NCI-H510A (cell line): Measurements from ENCODE around the gene IRF4.
"Not testable (repeated sequence)": the region's sequence is repeated elsewhere in the genome, so short reads cannot be mapped to it uniquely, and the experiment has no call there.

Experiments
- DNase-seq: peaks from one replicate; lab custom pipeline; 2025; lab: John Stamatoyannopoulos, UW

The IRF4 gene

GRCh38 chr6:422433-423054 lies 31.0 kb downstream of the IRF4 start:
- DNase-seq = no peak

GRCh38 chr6:423055-423798 lies 31.7 kb downstream of the IRF4 start:
- no peak for DNase-seq

- no peak for DNase-seq
Measured at GRCh38 chr6:423799-424345, 32.3 kb downstream of the IRF4 start.

- no peak for DNase-seq
Measured at GRCh38 chr6:424741-425417, 33.3 kb downstream of the IRF4 start.

DNA sequence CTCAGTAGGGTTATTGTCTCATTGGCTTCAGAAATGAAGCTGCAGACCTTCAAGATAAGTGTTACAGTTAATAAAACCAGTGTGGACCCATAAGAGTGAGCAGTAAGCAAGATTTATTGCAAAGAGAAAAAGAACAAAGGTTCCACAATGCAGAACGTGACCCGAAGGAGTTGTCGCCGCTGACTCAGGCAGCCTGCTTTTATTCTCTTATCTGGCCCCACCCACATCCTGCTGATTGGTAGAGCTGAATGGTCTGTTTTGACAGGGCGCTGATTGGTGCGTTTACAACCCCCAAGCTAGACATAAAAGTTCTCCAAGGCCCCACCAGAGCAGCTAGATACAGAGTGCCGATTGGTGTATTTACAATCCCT lies 33.9 kb downstream of the IRF4 start:
- not testable (repeated sequence) for DNase-seq

DNA sequence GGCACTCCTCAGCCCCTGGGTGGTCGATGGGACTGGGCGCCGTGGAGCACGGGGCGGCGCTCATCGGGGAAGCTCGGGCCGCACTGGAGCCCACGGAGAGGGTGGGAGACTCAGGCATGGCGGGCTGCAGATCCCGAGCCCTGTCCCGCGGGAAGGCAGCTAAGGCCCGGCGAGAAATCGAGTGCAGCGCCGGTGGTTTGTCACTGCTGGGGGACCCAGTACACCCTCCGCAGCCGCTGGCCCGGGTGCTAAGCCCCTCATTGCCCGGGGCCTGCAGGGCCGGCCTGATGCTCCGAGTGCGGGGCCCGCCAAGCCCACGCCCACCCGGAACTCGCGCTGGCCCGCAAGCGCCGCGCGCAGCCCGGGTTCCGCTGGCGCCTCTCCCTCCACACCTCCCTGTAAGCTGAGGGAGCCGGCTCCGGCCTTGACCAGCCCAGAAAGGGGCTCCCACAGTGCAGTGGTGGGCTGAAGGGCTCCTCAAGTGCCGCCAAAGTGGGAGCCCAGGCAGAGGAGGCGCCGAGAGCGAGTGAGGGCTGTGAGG lies 34.7 kb downstream of the IRF4 start:
- not testable (repeated sequence) for DNase-seq

GRCh38 chr6:428047-428603 lies 36.6 kb downstream of the IRF4 start:
- DNase-seq = no peak

- DNase-seq = no peak
Measured at GRCh38 chr6:429515-430121, 38.1 kb downstream of the IRF4 start.

- no peak for DNase-seq
Measured at GRCh38 chr6:431504-431903, 40.0 kb downstream of the IRF4 start.

DNA sequence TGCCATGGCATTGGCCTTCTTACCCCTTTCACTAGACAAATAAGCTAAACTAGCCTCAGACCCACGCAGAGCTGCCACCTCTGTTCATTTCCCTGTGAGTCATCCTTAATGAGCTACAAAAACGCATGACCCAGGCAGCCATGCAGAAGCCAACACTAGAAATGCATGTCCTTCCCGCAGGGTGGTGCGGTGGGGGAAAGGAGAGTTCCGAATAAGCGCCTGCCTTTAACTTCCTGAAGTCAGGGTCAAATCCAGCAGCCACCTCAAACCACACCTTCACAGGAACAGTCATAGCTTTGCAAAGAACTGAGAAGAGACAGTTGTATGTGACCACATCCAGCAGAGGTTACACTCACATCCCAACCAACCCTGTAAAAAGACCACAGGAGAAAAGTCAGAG lies 40.4 kb downstream of the IRF4 start:
- no peak for DNase-seq

- no peak for DNase-seq
Measured at GRCh38 chr6:434051-434705, 42.6 kb downstream of the IRF4 start.

GRCh38 chr6:435441-436307 lies 44.1 kb downstream of the IRF4 start:
- DNase-seq = no peak

- no peak for DNase-seq
Measured at GRCh38 chr6:436308-437036, 44.9 kb downstream of the IRF4 start.

- no peak for DNase-seq
Measured at GRCh38 chr6:437037-437392, 45.5 kb downstream of the IRF4 start.

DNA sequence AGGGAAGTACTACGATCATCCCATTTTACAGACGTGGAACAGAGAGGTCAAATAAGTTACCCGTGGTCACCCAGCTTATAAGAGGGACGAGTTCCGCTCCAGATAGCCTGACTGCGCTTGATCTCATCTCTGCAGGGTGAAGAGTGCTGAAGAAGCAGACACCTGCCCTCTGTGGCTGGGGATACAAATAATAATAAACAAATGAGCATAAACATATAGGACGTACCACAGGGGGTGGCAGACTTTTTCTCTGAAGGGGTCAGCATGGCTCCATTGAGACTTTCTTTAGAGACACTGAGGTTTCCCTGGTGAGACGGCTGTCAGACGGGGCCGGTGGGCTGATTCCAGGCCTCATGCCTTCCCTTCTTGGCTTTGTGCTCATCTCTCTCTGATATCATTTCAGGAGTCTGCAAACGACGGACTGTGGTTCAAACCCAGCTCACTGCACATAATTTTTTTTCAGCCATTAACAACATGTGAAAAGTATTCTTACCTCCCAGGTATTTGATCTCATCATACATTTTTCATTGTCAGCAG lies 47.1 kb downstream of the IRF4 start:
- DNase-seq = no peak

GRCh38 chr6:439641-440167 lies 48.2 kb downstream of the IRF4 start:
- no peak for DNase-seq

DNA sequence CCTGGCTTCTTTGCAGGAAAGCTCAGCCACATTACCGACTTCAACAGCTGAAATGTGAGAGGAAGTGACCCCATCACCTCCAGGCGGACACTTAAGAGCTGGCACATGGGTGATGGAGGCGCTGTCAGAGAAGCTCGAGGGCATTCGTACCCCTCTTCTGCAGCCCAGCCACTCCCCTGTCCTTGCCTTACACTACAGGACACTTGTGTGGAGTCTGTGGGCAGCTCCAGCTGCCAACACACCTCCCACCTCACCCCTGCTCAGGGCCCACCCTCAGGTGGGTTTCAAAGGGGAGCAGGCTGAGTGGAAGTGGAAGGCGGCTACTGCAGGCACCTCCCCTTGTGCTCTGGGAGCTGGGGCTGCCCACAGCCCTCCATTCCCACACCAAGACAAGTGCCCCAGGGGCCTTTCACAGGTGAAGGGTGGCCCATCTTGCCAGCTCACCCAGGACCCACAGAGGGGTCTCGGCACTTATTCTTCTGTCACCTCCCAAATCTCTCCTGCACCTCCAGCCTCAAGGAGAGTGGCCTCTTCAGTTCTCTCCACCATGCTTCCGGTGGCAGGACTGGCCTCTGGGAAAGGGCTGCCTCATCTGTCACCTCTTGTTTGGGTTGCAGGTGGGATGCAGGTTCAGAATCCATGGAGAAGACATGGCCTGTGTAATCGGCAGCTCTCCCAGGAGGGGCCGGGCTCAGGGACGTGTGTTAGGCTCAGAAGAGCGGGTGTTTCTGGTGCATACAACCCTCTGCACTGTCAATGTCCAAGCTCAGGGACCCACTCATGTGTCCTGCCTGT lies 49.8 kb downstream of the IRF4 start:
- no peak for DNase-seq

DNA sequence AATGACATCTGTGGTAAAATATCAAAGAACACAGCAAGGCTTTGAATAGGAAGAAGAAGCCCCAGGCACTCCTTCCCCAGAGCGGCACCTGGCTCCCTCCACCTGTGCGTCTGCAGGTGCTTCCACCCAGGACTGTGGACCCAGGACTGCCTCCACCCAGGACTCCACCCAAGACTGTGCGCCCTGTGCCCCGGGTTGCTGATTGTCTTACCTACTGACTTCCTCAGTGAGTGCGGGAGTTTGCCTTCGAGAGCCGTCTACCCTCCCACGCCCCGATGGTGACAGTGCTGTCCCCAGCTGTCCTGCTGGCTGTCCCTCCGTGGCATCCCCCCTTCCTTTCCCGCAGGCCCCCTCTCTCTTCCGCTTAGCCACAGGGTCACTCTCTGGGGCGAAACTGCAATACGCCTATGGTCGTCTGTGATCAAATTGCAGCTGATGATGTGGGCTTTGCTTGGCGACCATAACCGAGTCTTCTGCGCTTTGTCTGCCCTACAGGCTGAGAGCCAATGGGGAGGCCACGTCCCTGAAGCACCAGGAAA lies 52.1 kb downstream of the IRF4 start:
- DNase-seq = no peak
